Endodermal cell (in vitro differentiated cells): ENCODE results near the gene FAAP100. TPM values are rescaled to one million over a fixed set of nuclear protein-coding genes. Genes with fewer than 3 reads are reported as not detected.

Experiments used
- DNase-seq: peaks from one replicate; pipeline ENCODE4 v3.0.0-alpha.2; 2017
- H3K27ac ChIP-seq: 2 replicates; pipeline ENCODE4 v1.5.1; 2013; ENCODE audit warnings: mild to moderate bottlenecking, low read depth, low read length, moderate library complexity
- H3K27me3 ChIP-seq: 2 replicates; pipeline ENCODE4 v1.6.1; 2013; ENCODE audit warnings: mild to moderate bottlenecking, low read length, moderate library complexity; ENCODE audit not compliant: insufficient read depth, control insufficient read depth, poor library complexity, severe bottlenecking
- H3K36me3 ChIP-seq: 2 replicates; pipeline ENCODE4 v1.7.0; 2013; ENCODE audit warnings: mild to moderate bottlenecking, low read length, moderate library complexity; ENCODE audit not compliant: control insufficient read depth, insufficient read depth
- H3K4me1 ChIP-seq: one replicate; pipeline ENCODE4 v1.7.0; 2013; ENCODE audit warnings: low read length; ENCODE audit not compliant: control insufficient read depth, insufficient read depth
- H3K4me3 ChIP-seq: 2 replicates; pipeline ENCODE4 v1.5.1; 2013; ENCODE audit warnings: mild to moderate bottlenecking, low read length, moderate library complexity
- H3K9ac ChIP-seq: 2 replicates; pipeline ENCODE4 v1.6.1; 2013; ENCODE audit warnings: mild to moderate bottlenecking, low read length, moderate library complexity; ENCODE audit not compliant: poor library complexity, severe bottlenecking; ENCODE audit errors: extremely low read depth
- H3K9me3 ChIP-seq: 2 replicates; pipeline ENCODE4 v1.6.1; 2013; ENCODE audit warnings: mild to moderate bottlenecking, low read length, moderate library complexity; ENCODE audit not compliant: control insufficient read depth
- H3K27ac Mint-ChIP-seq: 2 replicates; pipeline ENCODE4 v1.8.0; 2020; ENCODE audit warnings: mixed read lengths
- H3K27me3 Mint-ChIP-seq: 2 replicates; pipeline ENCODE4 v1.8.0; 2021; ENCODE audit warnings: mild to moderate bottlenecking, mixed read lengths; ENCODE audit not compliant: insufficient read depth
- H3K36me3 Mint-ChIP-seq: 2 replicates; pipeline ENCODE4 v1.8.0; 2020; ENCODE audit warnings: low read depth, mixed read lengths
- H3K4me1 Mint-ChIP-seq: 2 replicates; pipeline ENCODE4 v1.8.0; 2020; ENCODE audit warnings: mixed read lengths
- H3K4me3 Mint-ChIP-seq: 2 replicates; pipeline ENCODE4 v1.8.0; 2020; ENCODE audit warnings: mild to moderate bottlenecking, moderate library complexity, mixed read lengths
- H3K9me3 Mint-ChIP-seq: 2 replicates; pipeline ENCODE4 v1.8.0; 2020; ENCODE audit warnings: mild to moderate bottlenecking, mixed read lengths
- CTCF ChIP-seq: fragments of 200-600 bp; sonication (generic); conservative IDR thresholded peaks from 2 replicates; pipeline ENCODE4 v1.5.0; 2021; ENCODE audit warnings: antibody characterized with exemption, mild to moderate bottlenecking
- WGBS, 2 experiments: methylation state at CpG; one replicate each; pipeline versions ENCODE4 v1.1.5 to v1.1.7; 2013; ENCODE audit warnings: missing lambda C conversion rate in 2 of 2, mixed read lengths in 1 of 2; ENCODE audit not compliant: insufficient coverage in 1 of 2, insufficient read length in 1 of 2; 5-methylcytosine and 5-hydroxymethylcytosine counted together
- total RNA-seq, 2 donors: library from RNA; stranded (reverse); fragmentation: NEBNext Ultra II Directional in 1 of 2; extraction: Animal tissue kit (Norgen Biotek cat#: 25700) in 1 of 2; gene quantifications; 2 replicates in 1 of 2; 3 replicates in 1 of 2; pipeline ENCODE4 v1.2.1, GENCODE V29; 2021

Gene FAAP100
- total RNA-seq, 2 donors from 2014 or later: 34.5 to 39.5 TPM

- peaks cover 14% of the 10 kb centered on the region for H3K27me3 Mint-ChIP-seq
- WGBS, 2 experiments: 75 to 79% methylated on average over 11 to 12 of the region's 12 CpGs
Measured at GRCh38 chr17:81502471-81503017, 49.6 kb downstream of the FAAP100 start.

GRCh38 chr17:81500047-81500446 is 52.1 kb downstream of the FAAP100 start:
- no peak overlapping the region for H3K27ac ChIP-seq
- no peak overlapping the region for H3K4me3 Mint-ChIP-seq
- peak; percentile 79 for DNase-seq
- no peaks in the 10 kb centered on the region for H3K36me3 ChIP-seq
- 66% methylated on average over 6 to 7 of the region's 7 CpGs for WGBS, 2 experiments
- H3K9me3 ChIP-seq: no peaks in the 10 kb centered on the region
- H3K4me1 Mint-ChIP-seq: peaks cover 7% of the 10 kb centered on the region
- H3K27me3 Mint-ChIP-seq: peaks cover 18% of the 10 kb centered on the region
- H3K9me3 Mint-ChIP-seq: no peaks in the 10 kb centered on the region
- H3K27me3 ChIP-seq: no peaks in the 10 kb centered on the region
- H3K4me1 ChIP-seq: no peaks in the 10 kb centered on the region
- H3K9ac ChIP-seq: no peak overlapping the region
- H3K4me3 ChIP-seq: no peak overlapping the region
- H3K36me3 Mint-ChIP-seq: no peaks in the 10 kb centered on the region
- peak overlapping the region; percentile 83 for H3K27ac Mint-ChIP-seq
- TF ChIP-seq CTCF: no peak

More at GRCh38 chr17:81502471-81503017, 49.6 kb downstream of the FAAP100 start:
- no peaks in the 10 kb centered on the region for H3K36me3 ChIP-seq
- Mint-ChIP-seq H3K36me3 (no peaks in the 10 kb centered on the region), H3K9me3 (no peaks in the 10 kb centered on the region), H3K4me3 (no peak overlapping the region), H3K27ac (no peak overlapping the region), H3K4me1 (peaks cover 7% of the 10 kb centered on the region)
- no peak overlapping the region for H3K27ac ChIP-seq
- no peak overlapping the region for H3K4me3 ChIP-seq
- TF ChIP-seq CTCF: no peak
- H3K9ac ChIP-seq: no peak overlapping the region
- H3K9me3 ChIP-seq: no peaks in the 10 kb centered on the region
- H3K27me3 ChIP-seq: no peaks in the 10 kb centered on the region
- no peaks in the 10 kb centered on the region for H3K4me1 ChIP-seq
- peak; percentile 49 for DNase-seq

- Histone ChIP-seq H3K4me3 (no peak overlapping the region), H3K9me3 (no peaks in the 10 kb centered on the region), H3K27me3 (no peaks in the 10 kb centered on the region), H3K4me1 (no peaks in the 10 kb centered on the region), H3K27ac (no peak overlapping the region), H3K36me3 (no peaks in the 10 kb centered on the region), H3K9ac (no peak overlapping the region)
- H3K4me3 Mint-ChIP-seq: no peak overlapping the region
- peaks cover 18% of the 10 kb centered on the region for H3K27me3 Mint-ChIP-seq
- DNase-seq: peak; percentile 65
- H3K9me3 Mint-ChIP-seq: no peaks in the 10 kb centered on the region
- TF ChIP-seq CTCF: no peak
- WGBS, 2 experiments: 58 to 68% methylated on average over 5 to 12 of the region's 12 CpGs
- H3K36me3 Mint-ChIP-seq: no peaks in the 10 kb centered on the region
- H3K4me1 Mint-ChIP-seq: peaks cover 7% of the 10 kb centered on the region
- H3K27ac Mint-ChIP-seq: peak overlapping the region; percentile 83
Measured at GRCh38 chr17:81499601-81499970, 52.6 kb downstream of the FAAP100 start.
